Gastrocnemius medialis (tissue), 4 donors: Measurements from ENCODE around the gene PPM1J. TPM values are rescaled to one million over a fixed set of nuclear protein-coding genes. Genes with fewer than 3 reads are reported as not detected.

Experiments
- ATAC-seq, 2 donors: fragments of 150-250 bp; one replicate each; pipeline ENCODE4 v1.9.1; 2016
- DNase-seq, 2 donors: peaks; one replicate each; pipeline ENCODE4 v3.0.0-alpha.2; 2019
- H3K27ac ChIP-seq, 4 donors: fragments of 200-600 bp; sonication (generic); 1 replicate in 1 of 4; 2 replicates in 3 of 4; pipeline ENCODE4 v1.5.1; 2016 to 2018; ENCODE audit warnings: mild to moderate bottlenecking in 2 of 4, moderate library complexity in 1 of 4
- H3K27me3 ChIP-seq, 3 donors: fragments of 200-600 bp; sonication (generic) in 2 of 3; 1 replicate in 1 of 3; 2 replicates in 2 of 3; pipeline versions ENCODE4 v1.5.1 to v1.6.0; 2016 to 2019; ENCODE audit warnings: mild to moderate bottlenecking in 1 of 3, moderate library complexity in 1 of 3
- H3K36me3 ChIP-seq, 2 donors: fragments of 200-600 bp; sonication (generic) in 1 of 2; one replicate each; pipeline ENCODE4 v1.5.1; 2017 to 2018
- H3K4me1 ChIP-seq, 2 donors: fragments of 200-600 bp; sonication (generic) in 1 of 2; one replicate each; pipeline ENCODE4 v1.5.1; 2016 to 2017; ENCODE audit warnings: mild to moderate bottlenecking in 2 of 2
- H3K4me3 ChIP-seq, 4 donors: fragments of 200-600 bp; sonication (generic) in 3 of 4; 1 replicate in 1 of 4; 2 replicates in 3 of 4; pipeline ENCODE4 v1.5.1; 2016 to 2019; ENCODE audit warnings: mild to moderate bottlenecking in 2 of 4
- H3K9me3 ChIP-seq, 3 donors: fragments of 200-600 bp; sonication (generic) in 2 of 3; 1 replicate in 1 of 3; 2 replicates in 2 of 3; pipeline ENCODE4 v1.5.1; 2016 to 2019
- CTCF ChIP-seq, 5 experiments: fragments of 450-650 bp in 3 of 5; fragments of 200-600 bp in 2 of 5; sonication (generic) in 2 of 5; IDR thresholded peaks in 4 of 5; conservative IDR thresholded peaks in 1 of 5; 1 replicate in 4 of 5; 2 replicates in 1 of 5; pipeline ENCODE4 v1.5.1; 2016 to 2019; ENCODE audit warnings: antibody characterized with exemption in 5 of 5, mild to moderate bottlenecking in 3 of 5, moderate library complexity in 3 of 5
- POLR2A ChIP-seq, 2 donors: fragments of 450-650 bp; IDR thresholded peaks; one replicate each; pipeline ENCODE4 v1.6.1; 2017; ENCODE audit warnings: antibody characterized with exemption in 2 of 2, mild to moderate bottlenecking in 2 of 2, moderate library complexity in 2 of 2
- in situ Hi-C, 4 donors: fragments of 200-750 bp; cut with MboI; loops; one replicate each; pipeline versions ENCODE4 v1.15.0 to v1.8.0; 2017; ENCODE audit warnings: low sequenced_read_pairs in 4 of 4
- intact Hi-C: fragments of 100-400 bp; cut with DNase I; formaldehyde crosslinking; loops from one replicate; pipeline ENCODE4 v1.15.1; 2023; ENCODE audit warnings: low total_unique reads
- total RNA-seq, 4 donors: library from RNA; depleted of rRNA; stranded (reverse); fragments of >200 nt; gene quantifications; one replicate each; pipeline versions ENCODE4 v1.1.0 to v1.2.3, GENCODE V29; 2016

Gene PPM1J
- total RNA-seq, 4 donors from 2014 or later = 4.2 to 5.4 (median 4.8) TPM

- Histone ChIP-seq H3K4me3 (no peak overlapping the region), H3K4me1 (peaks cover 20 to 26% of the 10 kb centered on the region in 2 donors), H3K36me3 (no peaks in the 10 kb centered on the region), H3K27me3 (no peaks in the 10 kb centered on the region), H3K27ac (peak overlapping the region in 2 of 4 donors; percentile 91 to 92), H3K9me3 (no peaks in the 10 kb centered on the region)
- in situ Hi-C loops = loop anchor here (10.0 to 25.0 kb wide), 4 partner anchors 324 to 676 kb away; partner anchors contain the start of genes CTTNBP2NL (in 2 of the 4), LRIG2 (in 1 of the 4) and MAGI3 (in 1 of the 4)
- DNase-seq (no peak), ATAC-seq (no peak)
- TF ChIP-seq POLR2A (IDR thresholded peaks at IDR 0.05) (no peak), CTCF (IDR thresholded peaks at IDR 0.05 in 4 of 5, conservative IDR thresholded peaks at IDR 0.05 in 1 of 5) (no peak)
- intact Hi-C loops = no loop called here
Observed at GRCh38 chr1:112711670-112712069, 3.5 kb downstream of the PPM1J start.

- DNase-seq = no peak
- Histone ChIP-seq H3K27ac (peak overlapping the region in 1 of 4 donors; percentile 91), H3K4me3 (no peak overlapping the region), H3K9me3 (no peaks in the 10 kb centered on the region), H3K36me3 (no peaks in the 10 kb centered on the region), H3K4me1 (peaks cover 19 to 24% of the 10 kb centered on the region in 2 donors), H3K27me3 (no peaks in the 10 kb centered on the region)
- in situ Hi-C loops = loop anchor here (10.0 to 25.0 kb wide), 4 partner anchors 324 to 676 kb away; partner anchors contain the start of genes CTTNBP2NL (in 2 of the 4), LRIG2 (in 1 of the 4) and MAGI3 (in 1 of the 4)
- intact Hi-C loops = no loop called here
- no peak for ATAC-seq
- TF ChIP-seq CTCF (IDR thresholded peaks at IDR 0.05 in 4 of 5, conservative IDR thresholded peaks at IDR 0.05 in 1 of 5) (no peak), POLR2A (IDR thresholded peaks at IDR 0.05) (no peak)
Observed at GRCh38 chr1:112711041-112711440, 4.1 kb downstream of the PPM1J start.

GRCh38 chr1:112710586-112710985 is 4.5 kb downstream of the PPM1J start:
- no peak for DNase-seq
- in situ Hi-C loops = loop anchor here (10.0 to 25.0 kb wide), 4 partner anchors 323 to 677 kb away; partner anchors contain the start of genes CTTNBP2NL (in 2 of the 4), LRIG2 (in 1 of the 4) and MAGI3 (in 1 of the 4)
- H3K4me3 ChIP-seq = no peak overlapping the region
- TF ChIP-seq POLR2A (IDR thresholded peaks at IDR 0.05) (no peak), CTCF (IDR thresholded peaks at IDR 0.05 in 4 of 5, conservative IDR thresholded peaks at IDR 0.05 in 1 of 5) (no peak)
- H3K27me3 ChIP-seq = no peaks in the 10 kb centered on the region
- no peak for ATAC-seq
- no peak overlapping the region for H3K27ac ChIP-seq
- H3K4me1 ChIP-seq = peaks cover 19 to 20% of the 10 kb centered on the region in 2 donors
- H3K36me3 ChIP-seq = no peaks in the 10 kb centered on the region
- intact Hi-C loops = no loop called here
- no peaks in the 10 kb centered on the region for H3K9me3 ChIP-seq

GRCh38 chr1:112710159-112710558 is 5.0 kb downstream of the PPM1J start:
- no peak for DNase-seq
- Histone ChIP-seq H3K9me3 (no peaks in the 10 kb centered on the region), H3K27ac (no peak overlapping the region), H3K36me3 (no peaks in the 10 kb centered on the region), H3K27me3 (no peaks in the 10 kb centered on the region), H3K4me1 (peaks cover 20 to 21% of the 10 kb centered on the region in 2 donors), H3K4me3 (no peak overlapping the region)
- no peak for TF ChIP-seq CTCF (IDR thresholded peaks at IDR 0.05 in 4 of 5, conservative IDR thresholded peaks at IDR 0.05 in 1 of 5)
- no peak for TF ChIP-seq POLR2A (IDR thresholded peaks at IDR 0.05)
- ATAC-seq = no peak
- in situ Hi-C loops (loop anchor here (10.0 to 25.0 kb wide), 4 partner anchors 323 to 677 kb away; partner anchors contain the start of genes CTTNBP2NL (in 2 of the 4), LRIG2 (in 1 of the 4) and MAGI3 (in 1 of the 4)), intact Hi-C loops (no loop called here)
